ENCODE measurements around the gene CYB5RL. TPM values are rescaled to one million over a fixed set of nuclear protein-coding genes. Genes with fewer than 3 reads are reported as not detected.

Gene CYB5RL, protein sequence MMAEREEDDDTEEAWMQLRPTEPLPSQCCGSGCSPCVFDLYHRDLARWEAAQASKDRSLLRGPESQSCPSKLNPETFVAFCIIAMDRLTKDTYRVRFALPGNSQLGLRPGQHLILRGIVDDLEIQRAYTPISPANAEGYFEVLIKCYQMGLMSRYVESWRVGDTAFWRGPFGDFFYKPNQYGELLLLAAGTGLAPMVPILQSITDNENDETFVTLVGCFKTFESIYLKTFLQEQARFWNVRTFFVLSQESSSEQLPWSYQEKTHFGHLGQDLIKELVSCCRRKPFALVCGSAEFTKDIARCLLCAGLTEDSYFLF
- 3.7 TPM for total RNA-seq

GRCh38 chr1:54199765-54200518 is at the start of gene CYB5RL, which contains the start of gene MRPL37:
TSS of gene CYB5RL (minus strand) at chr1:54200030. CDS start at chr1:54195616, 4,414 bp downstream.
TSS of gene MRPL37 (plus strand) at chr1:54200167. CDS start at chr1:54200244, 77 bp downstream.
- H3K9me3 ChIP-seq: no peaks in the 10 kb centered on the region
- H3K27me3 ChIP-seq: no peaks in the 10 kb centered on the region
- intact Hi-C loops (cut with DNase I): no loop called here
- H3K4me1 ChIP-seq: peaks cover 38% of the 10 kb centered on the region
- peak within 1 kb of the TSS; percentile 91 to 96 for H3K4me3 ChIP-seq
- TF ChIP-seq POLR2A (IDR thresholded peaks at IDR 0.05): peak in 1 of 2 donors; percentile 34
- no peak for TF ChIP-seq CTCF (IDR thresholded peaks at IDR 0.05)
- peak; percentile 81 to 96 for TF ChIP-seq POLR2AphosphoS5 (IDR thresholded peaks at IDR 0.05; ENCODE audit: insufficient read depth in 1 of 2, low read depth in 1 of 2)
- DNase-seq (ENCODE audit: extremely low spot score in 2 of 2): peak in 1 of 2 donors; percentile 96
- peaks cover 0 to 14% of the 10 kb centered on the region in 2 donors for H3K36me3 ChIP-seq
- H3K27ac ChIP-seq: peak within 1 kb of the TSS; percentile 82

DNA sequence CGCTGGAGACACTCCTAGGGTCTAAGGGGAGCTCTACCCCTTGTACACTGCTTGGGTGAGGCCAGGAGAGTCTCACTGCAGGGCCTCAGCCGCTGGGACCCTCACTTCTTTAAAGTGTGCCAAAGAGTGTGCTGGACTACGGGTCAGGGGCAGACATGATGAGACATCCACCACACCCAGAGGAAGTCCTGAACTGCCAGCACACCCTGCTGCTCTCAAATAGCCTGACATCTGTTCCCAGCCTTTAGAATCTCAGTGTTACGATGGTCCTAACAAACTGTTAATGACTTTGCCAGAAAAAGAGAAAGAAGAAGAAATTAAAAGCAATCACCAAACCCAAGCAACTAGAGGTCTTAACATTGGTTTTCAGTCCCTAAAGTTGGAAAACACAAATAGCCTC is 49.1 kb upstream of the CYB5RL start:
- no peak for DNase-seq (ENCODE audit: extremely low spot score in 2 of 2)
- peak overlapping the region; percentile 27 for H3K27ac ChIP-seq
- H3K27me3 ChIP-seq: no peaks in the 10 kb centered on the region
- H3K4me1 ChIP-seq: peaks cover 24% of the 10 kb centered on the region
- TF ChIP-seq POLR2A (IDR thresholded peaks at IDR 0.05) (no peak), POLR2AphosphoS5 (IDR thresholded peaks at IDR 0.05; ENCODE audit: insufficient read depth in 1 of 2, low read depth in 1 of 2) (no peak), CTCF (IDR thresholded peaks at IDR 0.05) (no peak)
- peaks cover 0 to 10% of the 10 kb centered on the region in 2 donors for H3K36me3 ChIP-seq
- no peak overlapping the region for H3K4me3 ChIP-seq
- H3K9me3 ChIP-seq: no peaks in the 10 kb centered on the region
- intact Hi-C loops (cut with DNase I): no loop called here

GRCh38 chr1:54247863-54248515 is 48.2 kb upstream of the CYB5RL start:
- Histone ChIP-seq H3K27me3 (no peaks in the 10 kb centered on the region), H3K36me3 (peaks cover 0 to 14% of the 10 kb centered on the region in 2 donors), H3K4me1 (peaks cover 17% of the 10 kb centered on the region), H3K27ac (no peak overlapping the region), H3K4me3 (no peak overlapping the region), H3K9me3 (no peaks in the 10 kb centered on the region)
- no peak for DNase-seq (ENCODE audit: extremely low spot score in 2 of 2)
- intact Hi-C loops (cut with DNase I): no loop called here
- no peak for TF ChIP-seq POLR2A (IDR thresholded peaks at IDR 0.05)
- TF ChIP-seq CTCF (IDR thresholded peaks at IDR 0.05): no peak
- no peak for TF ChIP-seq POLR2AphosphoS5 (IDR thresholded peaks at IDR 0.05; ENCODE audit: insufficient read depth in 1 of 2, low read depth in 1 of 2)

GRCh38 chr1:54246116-54246721 is 46.4 kb upstream of the CYB5RL start:
- Histone ChIP-seq H3K36me3 (peaks cover 0 to 24% of the 10 kb centered on the region in 2 donors), H3K4me3 (no peak overlapping the region), H3K27ac (no peak overlapping the region), H3K4me1 (peaks cover 16% of the 10 kb centered on the region), H3K27me3 (no peaks in the 10 kb centered on the region), H3K9me3 (no peaks in the 10 kb centered on the region)
- TF ChIP-seq CTCF (IDR thresholded peaks at IDR 0.05) (no peak), POLR2AphosphoS5 (IDR thresholded peaks at IDR 0.05; ENCODE audit: insufficient read depth in 1 of 2, low read depth in 1 of 2) (no peak), POLR2A (IDR thresholded peaks at IDR 0.05) (no peak)
- intact Hi-C loops (cut with DNase I): no loop called here
- DNase-seq (ENCODE audit: extremely low spot score in 2 of 2): no peak
